Measurements from ENCODE around the gene AGAP1.

AGAP1 gene

GRCh38 chr2:235582729-235583128 lies 88.9 kb downstream of the AGAP1 start:
- no peak overlapping the region for H3K27ac ChIP-seq (ENCODE audit: poor library complexity, severe bottlenecking)
- DNase-seq (ENCODE audit: low spot score): no peak
- TF ChIP-seq, protein P1, sequence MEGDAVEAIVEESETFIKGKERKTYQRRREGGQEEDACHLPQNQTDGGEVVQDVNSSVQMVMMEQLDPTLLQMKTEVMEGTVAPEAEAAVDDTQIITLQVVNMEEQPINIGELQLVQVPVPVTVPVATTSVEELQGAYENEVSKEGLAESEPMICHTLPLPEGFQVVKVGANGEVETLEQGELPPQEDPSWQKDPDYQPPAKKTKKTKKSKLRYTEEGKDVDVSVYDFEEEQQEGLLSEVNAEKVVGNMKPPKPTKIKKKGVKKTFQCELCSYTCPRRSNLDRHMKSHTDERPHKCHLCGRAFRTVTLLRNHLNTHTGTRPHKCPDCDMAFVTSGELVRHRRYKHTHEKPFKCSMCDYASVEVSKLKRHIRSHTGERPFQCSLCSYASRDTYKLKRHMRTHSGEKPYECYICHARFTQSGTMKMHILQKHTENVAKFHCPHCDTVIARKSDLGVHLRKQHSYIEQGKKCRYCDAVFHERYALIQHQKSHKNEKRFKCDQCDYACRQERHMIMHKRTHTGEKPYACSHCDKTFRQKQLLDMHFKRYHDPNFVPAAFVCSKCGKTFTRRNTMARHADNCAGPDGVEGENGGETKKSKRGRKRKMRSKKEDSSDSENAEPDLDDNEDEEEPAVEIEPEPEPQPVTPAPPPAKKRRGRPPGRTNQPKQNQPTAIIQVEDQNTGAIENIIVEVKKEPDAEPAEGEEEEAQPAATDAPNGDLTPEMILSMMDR (IDR thresholded peaks at IDR 0.05; ENCODE audit: poor library complexity, severe bottlenecking): no peak
- no peaks in the 10 kb centered on the region for H3K9me3 ChIP-seq (ENCODE audit: severe bottlenecking)
- H3K36me3 ChIP-seq (ENCODE audit: low read depth): no peaks in the 10 kb centered on the region
- H3K4me3 ChIP-seq (ENCODE audit: severe bottlenecking): no peak overlapping the region
- ATAC-seq (ENCODE audit: low read depth): no peak
- no peaks in the 10 kb centered on the region for H3K4me1 ChIP-seq (ENCODE audit: insufficient read depth, poor library complexity, severe bottlenecking)
- H3K27me3 ChIP-seq (ENCODE audit: insufficient read depth, poor library complexity, severe bottlenecking): no peaks in the 10 kb centered on the region

DNA sequence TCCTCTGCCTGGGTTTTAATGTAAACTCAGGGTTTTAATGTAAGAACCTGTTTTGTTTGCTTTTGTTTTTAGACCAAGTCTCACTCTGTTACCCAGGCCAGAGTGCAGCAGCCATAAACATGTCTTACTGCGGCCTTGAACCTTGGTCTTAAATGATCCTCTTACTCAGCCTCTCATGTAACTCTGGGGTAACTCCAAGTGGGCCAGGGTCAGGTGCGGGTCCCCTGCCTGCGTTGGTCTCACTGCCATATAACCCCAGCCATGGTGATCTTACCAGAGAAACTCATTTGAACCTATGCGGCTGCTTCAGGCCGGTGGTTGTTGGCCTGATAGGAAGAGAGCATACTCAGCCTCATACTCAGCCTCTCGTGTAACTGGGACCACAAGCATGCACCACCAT lies 89.3 kb downstream of the AGAP1 start:
- no peaks in the 10 kb centered on the region for H3K36me3 ChIP-seq (ENCODE audit: low read depth)
- H3K27ac ChIP-seq (ENCODE audit: poor library complexity, severe bottlenecking): no peak overlapping the region
- ATAC-seq (ENCODE audit: low read depth) (no peak), DNase-seq (ENCODE audit: low spot score) (no peak)
- no peak overlapping the region for H3K4me3 ChIP-seq (ENCODE audit: severe bottlenecking)
- TF ChIP-seq, protein P1 (IDR thresholded peaks at IDR 0.05; ENCODE audit: poor library complexity, severe bottlenecking): no peak
- no peaks in the 10 kb centered on the region for H3K27me3 ChIP-seq (ENCODE audit: insufficient read depth, poor library complexity, severe bottlenecking)
- no peaks in the 10 kb centered on the region for H3K9me3 ChIP-seq (ENCODE audit: severe bottlenecking)
- H3K4me1 ChIP-seq (ENCODE audit: insufficient read depth, poor library complexity, severe bottlenecking): no peaks in the 10 kb centered on the region

- Histone ChIP-seq H3K4me3 (ENCODE audit: severe bottlenecking) (no peak overlapping the region), H3K27me3 (ENCODE audit: insufficient read depth, poor library complexity, severe bottlenecking) (no peaks in the 10 kb centered on the region), H3K27ac (ENCODE audit: poor library complexity, severe bottlenecking) (no peak overlapping the region), H3K9me3 (ENCODE audit: severe bottlenecking) (no peaks in the 10 kb centered on the region), H3K36me3 (ENCODE audit: low read depth) (no peaks in the 10 kb centered on the region), H3K4me1 (ENCODE audit: insufficient read depth, poor library complexity, severe bottlenecking) (no peaks in the 10 kb centered on the region)
- ATAC-seq (ENCODE audit: low read depth) (no peak), DNase-seq (ENCODE audit: low spot score) (no peak)
- TF ChIP-seq, protein P1 (IDR thresholded peaks at IDR 0.05; ENCODE audit: poor library complexity, severe bottlenecking): no peak
Observed at GRCh38 chr2:235583925-235584637, 90.2 kb downstream of the AGAP1 start.

GRCh38 chr2:235584638-235585007 lies 90.8 kb downstream of the AGAP1 start:
- H3K4me3 ChIP-seq (ENCODE audit: severe bottlenecking): no peak overlapping the region
- H3K27ac ChIP-seq (ENCODE audit: poor library complexity, severe bottlenecking): no peak overlapping the region
- H3K27me3 ChIP-seq (ENCODE audit: insufficient read depth, poor library complexity, severe bottlenecking): no peaks in the 10 kb centered on the region
- ATAC-seq (ENCODE audit: low read depth) (no peak), DNase-seq (ENCODE audit: low spot score) (no peak)
- no peaks in the 10 kb centered on the region for H3K4me1 ChIP-seq (ENCODE audit: insufficient read depth, poor library complexity, severe bottlenecking)
- no peaks in the 10 kb centered on the region for H3K9me3 ChIP-seq (ENCODE audit: severe bottlenecking)
- no peaks in the 10 kb centered on the region for H3K36me3 ChIP-seq (ENCODE audit: low read depth)
- TF ChIP-seq, protein P1 (IDR thresholded peaks at IDR 0.05; ENCODE audit: poor library complexity, severe bottlenecking): no peak

- TF ChIP-seq, protein P1 (IDR thresholded peaks at IDR 0.05; ENCODE audit: poor library complexity, severe bottlenecking): no peak
- H3K9me3 ChIP-seq (ENCODE audit: severe bottlenecking): no peaks in the 10 kb centered on the region
- DNase-seq (ENCODE audit: low spot score) (no peak), ATAC-seq (ENCODE audit: low read depth) (no peak)
- no peaks in the 10 kb centered on the region for H3K36me3 ChIP-seq (ENCODE audit: low read depth)
- no peak overlapping the region for H3K4me3 ChIP-seq (ENCODE audit: severe bottlenecking)
- H3K27ac ChIP-seq (ENCODE audit: poor library complexity, severe bottlenecking): no peak overlapping the region
- no peaks in the 10 kb centered on the region for H3K4me1 ChIP-seq (ENCODE audit: insufficient read depth, poor library complexity, severe bottlenecking)
- H3K27me3 ChIP-seq (ENCODE audit: insufficient read depth, poor library complexity, severe bottlenecking): no peaks in the 10 kb centered on the region
Observed at GRCh38 chr2:235587202-235587601, 93.4 kb downstream of the AGAP1 start.

All from RWPE2 (cell line).